HG02759 (cell line): ENCODE results near the gene PDZRN3.

Experiments
- ATAC-seq: cut with Tn5 transposase; IDR thresholded peaks from one replicate; pipeline ENCODE4 v1.9.1; 2021; ENCODE audit warnings: mild to moderate bottlenecking, moderate library complexity; ENCODE audit not compliant: unreplicated experiment

PDZRN3 gene

GRCh38 chr3:73352841-73353645 lies 271.7 kb downstream of the PDZRN3 start:
- no peak for ATAC-seq

- ATAC-seq, result no peak
Measured at GRCh38 chr3:73351423-73352071, 273.2 kb downstream of the PDZRN3 start.

GRCh38 chr3:73350996-73351395 lies 273.7 kb downstream of the PDZRN3 start:
- ATAC-seq, result no peak

GRCh38 chr3:73349657-73350056 lies 275.1 kb downstream of the PDZRN3 start:
- no peak for ATAC-seq

- no peak for ATAC-seq
Measured at GRCh38 chr3:73342077-73342476, 282.7 kb downstream of the PDZRN3 start.

GRCh38 chr3:73341272-73341935 lies 283.3 kb downstream of the PDZRN3 start:
- ATAC-seq, result no peak

- no peak for ATAC-seq
Measured at GRCh38 chr3:73332558-73332957, 292.2 kb downstream of the PDZRN3 start.
